ENCODE results near the gene ENDOD1. TPM values are rescaled to one million over a fixed set of nuclear protein-coding genes. Genes with fewer than 3 reads are reported as not detected.

ENDOD1 gene
- total RNA-seq, 1 donor from 2014 or later, result 29.8 TPM

DNA sequence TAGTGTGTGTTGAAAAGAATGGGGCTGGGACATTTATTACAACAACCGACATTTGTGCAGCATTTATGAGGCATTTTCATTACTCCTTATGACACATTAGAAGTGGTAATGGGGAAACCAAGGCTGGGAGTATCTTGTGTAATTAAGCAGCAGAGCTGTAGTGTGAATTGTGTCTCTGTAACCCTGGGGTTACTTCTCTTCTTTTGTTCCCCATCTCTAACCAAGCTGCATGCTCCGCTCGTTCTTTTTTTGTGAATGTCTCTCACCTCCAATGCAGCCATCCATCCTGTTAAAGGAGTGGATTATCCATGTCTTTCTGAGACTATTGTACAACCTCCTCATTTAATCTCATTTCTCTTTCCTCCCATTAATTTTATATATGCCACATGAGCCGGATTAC, 65.7 kb downstream of the ENDOD1 start:
- Mint-ChIP-seq H3K27me3 (ENCODE audit: low read depth, unreplicated experiment) (no peaks in the 10 kb centered on the region), H3K9me3 (ENCODE audit: unreplicated experiment) (peaks cover 3% of the 10 kb centered on the region), H3K36me3 (ENCODE audit: low read depth, unreplicated experiment) (no peaks in the 10 kb centered on the region), H3K4me3 (ENCODE audit: unreplicated experiment) (no peak overlapping the region), H3K27ac (ENCODE audit: unreplicated experiment) (no peak overlapping the region), H3K4me1 (ENCODE audit: low read depth, unreplicated experiment) (peaks cover 17% of the 10 kb centered on the region)
- Histone ChIP-seq H3K4me2 (ENCODE audit: low read length) (no peak overlapping the region), H3K79me2 (ENCODE audit: insufficient read depth, low read length) (no peaks in the 10 kb centered on the region), H3K27ac (ENCODE audit: low read depth, low read length) (no peak overlapping the region), H4K20me1 (ENCODE audit: insufficient read depth, low read length) (no peaks in the 10 kb centered on the region), H3K9ac (ENCODE audit: low read length) (no peak overlapping the region), H2AFZ (ENCODE audit: low read depth, low read length) (no peak overlapping the region), H3K9me3 (ENCODE audit: insufficient read depth, low read depth, low read length) (no peaks in the 10 kb centered on the region), H3K36me3 (ENCODE audit: insufficient read depth, low read length) (no peaks in the 10 kb centered on the region), H3K27me3 (ENCODE audit: insufficient read depth, low read length) (no peaks in the 10 kb centered on the region), H3K4me3 (ENCODE audit: insufficient read depth, low read depth, low read length) (no peak overlapping the region), H3K4me1 (ENCODE audit: insufficient read depth, low read length) (peaks cover 10% of the 10 kb centered on the region)
- TF ChIP-seq EZH2 (IDR thresholded peaks at IDR 0.05; ENCODE audit: insufficient read depth, low read length), result no peak
- TF ChIP-seq CTCF (IDR thresholded peaks at IDR 0.05; ENCODE audit: insufficient read depth, low read depth, low read length), result no peak
- no peak for FAIRE-seq
- DNase-seq (ENCODE audit: low read depth), result no peak

GRCh38 chr11:95156133-95156721, 66.6 kb downstream of the ENDOD1 start:
- DNase-seq (ENCODE audit: low read depth), result no peak
- H3K27me3 Mint-ChIP-seq (ENCODE audit: low read depth, unreplicated experiment), result no peaks in the 10 kb centered on the region

More at GRCh38 chr11:95156133-95156721, 66.6 kb downstream of the ENDOD1 start:
- peaks cover under 1% of the 10 kb centered on the region for H3K36me3 Mint-ChIP-seq (ENCODE audit: low read depth, unreplicated experiment)
- Histone ChIP-seq H3K9me3 (ENCODE audit: insufficient read depth, low read depth, low read length) (no peaks in the 10 kb centered on the region), H3K4me2 (ENCODE audit: low read length) (no peak overlapping the region), H3K9ac (ENCODE audit: low read length) (no peak overlapping the region), H4K20me1 (ENCODE audit: insufficient read depth, low read length) (no peaks in the 10 kb centered on the region), H3K27me3 (ENCODE audit: insufficient read depth, low read length) (no peaks in the 10 kb centered on the region), H3K36me3 (ENCODE audit: insufficient read depth, low read length) (no peaks in the 10 kb centered on the region), H3K79me2 (ENCODE audit: insufficient read depth, low read length) (no peaks in the 10 kb centered on the region), H2AFZ (ENCODE audit: low read depth, low read length) (no peak overlapping the region), H3K27ac (ENCODE audit: low read depth, low read length) (no peak overlapping the region), H3K4me1 (ENCODE audit: insufficient read depth, low read length) (peaks cover 1% of the 10 kb centered on the region), H3K4me3 (ENCODE audit: insufficient read depth, low read depth, low read length) (no peak overlapping the region)
- peaks cover 17% of the 10 kb centered on the region for H3K4me1 Mint-ChIP-seq (ENCODE audit: low read depth, unreplicated experiment)
- no peak for FAIRE-seq
- H3K4me3 Mint-ChIP-seq (ENCODE audit: unreplicated experiment), result no peak overlapping the region
- H3K9me3 Mint-ChIP-seq (ENCODE audit: unreplicated experiment), result peaks cover 3% of the 10 kb centered on the region
- no peak for TF ChIP-seq CTCF (IDR thresholded peaks at IDR 0.05; ENCODE audit: insufficient read depth, low read depth, low read length)
- TF ChIP-seq EZH2 (IDR thresholded peaks at IDR 0.05; ENCODE audit: insufficient read depth, low read length), result no peak
- no peak overlapping the region for H3K27ac Mint-ChIP-seq (ENCODE audit: unreplicated experiment)

All from astrocyte (in vitro differentiated cells and primary cell).